Thoracic aorta (tissue), 2 donors: ENCODE measurements around the gene GYG2. TPM values are rescaled to one million over a fixed set of nuclear protein-coding genes. Genes with fewer than 3 reads are reported as not detected.

Experiments used
- ATAC-seq: fragments of 150-250 bp; one replicate; pipeline ENCODE4 v1.8.0; 2017; ENCODE audit warnings: low read depth; ENCODE audit not compliant: insufficient number of reproducible peaks, low FRiP score
- DNase-seq: peaks from one replicate; pipeline ENCODE4 v3.0.0-alpha.2; 2020; ENCODE audit warnings: low spot score
- H3K27ac ChIP-seq, 2 donors: fragments of 200-600 bp; sonication (generic); 1 replicate in 1 of 2; 2 replicates in 1 of 2; pipeline ENCODE4 v1.5.1; 2016; ENCODE audit warnings: mild to moderate bottlenecking in 2 of 2, moderate library complexity in 2 of 2
- H3K27me3 ChIP-seq: fragments of 200-600 bp; sonication (generic); replicated peaks from 2 replicates; pipeline ENCODE4 v1.6.0; 2016; ENCODE audit warnings: mild to moderate bottlenecking; ENCODE audit not compliant: insufficient read depth
- H3K36me3 ChIP-seq: fragments of 200-600 bp; sonication (generic); one replicate; pipeline ENCODE4 v1.5.1; 2016
- H3K4me1 ChIP-seq, 2 donors: fragments of 200-600 bp; sonication (generic); 1 replicate in 1 of 2; 2 replicates in 1 of 2; pipeline versions ENCODE4 v1.5.1 to v1.6.0; 2016; ENCODE audit warnings: low read depth in 2 of 2, mild to moderate bottlenecking in 1 of 2; ENCODE audit not compliant: control insufficient read depth in 1 of 2
- H3K4me3 ChIP-seq: fragments of 200-600 bp; sonication (generic); 2 replicates; pipeline ENCODE4 v1.5.1; 2016; ENCODE audit warnings: mild to moderate bottlenecking
- H3K9me3 ChIP-seq: fragments of 200-600 bp; sonication (generic); 2 replicates; pipeline ENCODE4 v1.5.1; 2016
- CTCF ChIP-seq: fragments of 200-600 bp; sonication (generic); IDR thresholded peaks from one replicate; pipeline ENCODE4 v1.5.1; 2019; ENCODE audit warnings: antibody characterized with exemption
- total RNA-seq, 2 donors: library from RNA; depleted of rRNA; stranded (reverse); fragments of >200 nt; gene quantifications; one replicate each; pipeline versions ENCODE4 v1.1.0 to v1.2.3, GENCODE V29; 2016

GYG2 gene
- total RNA-seq, 2 donors from 2014 or later = 0.41 to 1.5 TPM

GRCh38 chrX:2837961-2838360, 9.2 kb downstream of the GYG2 start:
- no peak for ATAC-seq
- no peak for TF ChIP-seq CTCF

GRCh38 chrX:2840961-2841360, 12.2 kb downstream of the GYG2 start:
- H3K4me1 ChIP-seq = no peaks in the 10 kb centered on the region
- H3K27me3 ChIP-seq = no peaks in the 10 kb centered on the region
- H3K4me3 ChIP-seq = no peak overlapping the region
- H3K27ac ChIP-seq = no peak overlapping the region
- no peak for TF ChIP-seq CTCF
- no peak for DNase-seq
- H3K9me3 ChIP-seq = no peaks in the 10 kb centered on the region
- no peak for ATAC-seq
- no peaks in the 10 kb centered on the region for H3K36me3 ChIP-seq

More at GRCh38 chrX:2837961-2838360, 9.2 kb downstream of the GYG2 start:
- DNase-seq = no peak
- Histone ChIP-seq H3K27me3 (no peaks in the 10 kb centered on the region), H3K36me3 (no peaks in the 10 kb centered on the region), H3K4me3 (no peak overlapping the region), H3K9me3 (no peaks in the 10 kb centered on the region), H3K4me1 (no peaks in the 10 kb centered on the region), H3K27ac (no peak overlapping the region)

- no peaks in the 10 kb centered on the region for H3K4me1 ChIP-seq
- H3K9me3 ChIP-seq = no peaks in the 10 kb centered on the region
- no peak for TF ChIP-seq CTCF
- H3K36me3 ChIP-seq = no peaks in the 10 kb centered on the region
- no peaks in the 10 kb centered on the region for H3K27me3 ChIP-seq
- no peak overlapping the region for H3K4me3 ChIP-seq
- DNase-seq = no peak
- no peak for ATAC-seq
- H3K27ac ChIP-seq = no peak overlapping the region
Measured at GRCh38 chrX:2841537-2841936, 12.8 kb downstream of the GYG2 start.

- Histone ChIP-seq H3K9me3 (no peaks in the 10 kb centered on the region), H3K27ac (no peak overlapping the region), H3K4me3 (no peak overlapping the region), H3K27me3 (no peaks in the 10 kb centered on the region), H3K36me3 (no peaks in the 10 kb centered on the region), H3K4me1 (no peaks in the 10 kb centered on the region)
- TF ChIP-seq CTCF = no peak
- ATAC-seq = no peak
- DNase-seq = no peak
Measured at GRCh38 chrX:2846992-2847391, 18.3 kb downstream of the GYG2 start.

GRCh38 chrX:2848871-2849301, 20.2 kb downstream of the GYG2 start:
- ATAC-seq = no peak
- H3K27ac ChIP-seq = peak overlapping the region in 1 of 2 donors; percentile 21
- H3K4me1 ChIP-seq = no peaks in the 10 kb centered on the region
- no peaks in the 10 kb centered on the region for H3K27me3 ChIP-seq
- H3K36me3 ChIP-seq = no peaks in the 10 kb centered on the region
- no peaks in the 10 kb centered on the region for H3K9me3 ChIP-seq
- no peak for DNase-seq
- peak overlapping the region; percentile 52 for H3K4me3 ChIP-seq
- no peak for TF ChIP-seq CTCF
